Measurements from ENCODE around the gene CNTNAP2.
"Not testable (repeated sequence)": the region's sequence is repeated elsewhere in the genome, so short reads cannot be mapped to it uniquely, and the experiment has no call there.

Gene CNTNAP2

GRCh38 chr7:148398844-148399365, 2282.3 kb downstream of the CNTNAP2 start:
- no peak for DNase-seq (ENCODE audit: low spot score)

GRCh38 chr7:148400101-148400500, 2283.5 kb downstream of the CNTNAP2 start:
- no peak for DNase-seq (ENCODE audit: low spot score)

GRCh38 chr7:148402159-148402558, 2285.6 kb downstream of the CNTNAP2 start:
- DNase-seq (ENCODE audit: low spot score): no peak

GRCh38 chr7:148403466-148403993, 2286.9 kb downstream of the CNTNAP2 start:
- no peak for DNase-seq (ENCODE audit: low spot score)

GRCh38 chr7:148408307-148408706, 2291.7 kb downstream of the CNTNAP2 start:
- DNase-seq (ENCODE audit: low spot score): no peak

GRCh38 chr7:148410905-148411304, 2294.3 kb downstream of the CNTNAP2 start:
- DNase-seq (ENCODE audit: low spot score): no peak

GRCh38 chr7:148412691-148413090, 2296.1 kb downstream of the CNTNAP2 start:
- DNase-seq (ENCODE audit: low spot score): no peak

- DNase-seq (ENCODE audit: low spot score): no peak
Measured at GRCh38 chr7:148419856-148420832, 2303.5 kb downstream of the CNTNAP2 start.

GRCh38 chr7:148422030-148422429, 2305.4 kb downstream of the CNTNAP2 start:
- DNase-seq (ENCODE audit: low spot score): no peak

- DNase-seq (ENCODE audit: low spot score): not testable (repeated sequence)
Measured at GRCh38 chr7:148426393-148426792, 2309.8 kb downstream of the CNTNAP2 start.

GRCh38 chr7:148430690-148431089, 2314.1 kb downstream of the CNTNAP2 start:
- DNase-seq (ENCODE audit: low spot score): not testable (repeated sequence)

- DNase-seq (ENCODE audit: low spot score): no peak
Measured at GRCh38 chr7:148433521-148434180, 2317.1 kb downstream of the CNTNAP2 start.

- no peak for DNase-seq (ENCODE audit: low spot score)
Measured at GRCh38 chr7:148434181-148434757, 2317.7 kb downstream of the CNTNAP2 start.

- no peak for DNase-seq (ENCODE audit: low spot score)
Measured at GRCh38 chr7:148434887-148435286, 2318.3 kb downstream of the CNTNAP2 start.

GRCh38 chr7:148435715-148436114, 2319.1 kb downstream of the CNTNAP2 start:
- no peak for DNase-seq (ENCODE audit: low spot score)

GRCh38 chr7:148436135-148436534, 2319.5 kb downstream of the CNTNAP2 start:
- no peak for DNase-seq (ENCODE audit: low spot score)

- DNase-seq (ENCODE audit: low spot score): no peak
Measured at GRCh38 chr7:148436571-148436970, 2320.0 kb downstream of the CNTNAP2 start.

- no peak for DNase-seq (ENCODE audit: low spot score)
Measured at GRCh38 chr7:148437043-148437442, 2320.4 kb downstream of the CNTNAP2 start.

- no peak for DNase-seq (ENCODE audit: low spot score)
Measured at GRCh38 chr7:148442141-148442655, 2325.6 kb downstream of the CNTNAP2 start.

- no peak for DNase-seq (ENCODE audit: low spot score)
Measured at GRCh38 chr7:148442933-148443332, 2326.3 kb downstream of the CNTNAP2 start.

- no peak for DNase-seq (ENCODE audit: low spot score)
Measured at GRCh38 chr7:148445260-148446044, 2328.9 kb downstream of the CNTNAP2 start.

Data from NAMALWA (cell line).